ENCODE results near the gene CATSPER4.

- TF ChIP-seq CTCF (IDR thresholded peaks at IDR 0.05) (no peak), POLR2AphosphoS5 (IDR thresholded peaks at IDR 0.05) (no peak), EP300 (IDR thresholded peaks at IDR 0.05) (no peak), POLR2A (IDR thresholded peaks at IDR 0.05) (no peak)
Measured at GRCh38 chr1:26189331-26189730, 1.1 kb upstream of the CATSPER4 start.
